ENCODE results near the gene C18orf32.
A peak's percentile ranks its signal among the peaks of the same experiment; 100 is the strongest.

C18orf32 gene

GRCh38 chr18:49503931-49504330 is 16.9 kb upstream of the C18orf32 start:
- Histone ChIP-seq H3K27ac (no peak overlapping the region), H3K9ac (no peak overlapping the region), H3K4me3 (no peak overlapping the region), H3K27me3 (no peaks in the 10 kb centered on the region), H3K36me3 (no peaks in the 10 kb centered on the region), H3K4me1 (no peaks in the 10 kb centered on the region), H3K4me2 (no peak overlapping the region), H4K20me1 (no peaks in the 10 kb centered on the region), H3K9me3 (no peaks in the 10 kb centered on the region)
- TF ChIP-seq Cebpa-rat (IDR thresholded peaks at IDR 0.05), result no peak

DNA sequence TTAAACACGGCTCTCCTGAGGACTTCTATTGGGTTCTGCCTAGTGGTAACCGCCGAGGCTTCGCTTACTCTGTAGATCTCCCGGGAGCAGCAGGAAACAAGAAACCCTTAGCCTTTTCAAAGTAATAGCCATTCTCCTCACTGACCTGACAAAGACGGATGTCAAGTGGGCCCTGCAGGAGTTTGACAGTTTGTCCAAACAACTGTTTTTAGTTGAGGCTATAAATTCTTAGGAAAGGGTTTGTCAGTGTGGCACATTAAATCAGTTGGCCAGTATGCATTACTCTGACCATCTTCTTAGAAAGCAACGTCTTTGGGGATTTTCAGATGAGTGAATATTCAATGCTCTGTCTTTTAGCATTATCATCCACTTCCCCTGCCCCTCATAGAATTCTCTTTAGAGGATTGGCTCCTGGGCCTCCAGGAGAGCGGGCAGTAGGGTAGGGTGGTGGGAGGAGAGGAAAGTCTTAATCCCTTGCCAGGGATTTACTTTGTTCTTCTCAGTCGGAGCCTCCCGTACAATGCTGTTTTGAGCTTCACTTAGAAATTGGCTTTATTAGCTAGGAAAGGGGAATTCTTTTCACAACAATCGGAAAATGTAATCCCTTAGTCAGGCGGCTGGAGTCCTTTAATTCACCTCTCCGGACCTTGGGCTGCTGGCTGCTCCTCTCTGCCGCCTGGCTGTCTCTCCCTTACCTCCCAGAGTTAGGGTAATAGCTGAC is 13.3 kb upstream of the C18orf32 start:
- H3K27me3 ChIP-seq, result no peaks in the 10 kb centered on the region
- no peaks in the 10 kb centered on the region for H4K20me1 ChIP-seq
- no peaks in the 10 kb centered on the region for H3K4me1 ChIP-seq
- no peak overlapping the region for H3K9ac ChIP-seq
- TF ChIP-seq Cebpa-rat (IDR thresholded peaks at IDR 0.05), result no peak
- H3K27ac ChIP-seq, result no peak overlapping the region
- H3K4me3 ChIP-seq, result no peak overlapping the region
- no peaks in the 10 kb centered on the region for H3K9me3 ChIP-seq
- no peak overlapping the region for H3K4me2 ChIP-seq
- H3K36me3 ChIP-seq, result no peaks in the 10 kb centered on the region

DNA sequence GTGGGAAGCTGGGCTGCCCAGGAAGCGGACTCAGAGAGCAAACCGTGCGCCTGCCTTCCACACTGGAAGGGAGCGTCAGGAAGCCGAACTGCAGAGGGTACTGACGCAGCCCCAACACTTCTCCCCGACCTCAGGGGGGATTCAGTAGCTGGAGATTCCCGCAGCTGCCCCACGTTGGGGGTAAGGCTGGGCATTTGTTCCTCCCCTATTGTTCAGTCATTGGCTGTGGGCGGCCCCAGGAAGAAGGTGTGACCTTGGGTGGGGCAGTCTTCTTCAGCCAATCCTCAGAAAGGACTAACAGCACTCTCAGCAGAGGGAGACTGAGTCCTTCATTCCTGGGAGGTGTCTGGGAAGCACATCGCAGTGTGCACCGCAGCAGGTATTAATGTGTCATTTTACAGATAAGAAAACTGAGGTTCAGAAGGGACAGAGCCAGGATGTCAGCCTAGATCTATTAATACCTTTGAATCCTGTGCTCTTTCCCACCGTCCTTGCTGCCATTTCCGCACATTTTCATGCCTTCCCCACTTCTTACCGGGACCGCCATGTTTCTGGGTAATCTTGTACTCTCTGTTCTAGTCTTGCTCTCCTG is 12.1 kb upstream of the C18orf32 start:
- Histone ChIP-seq H3K27ac (no peak overlapping the region), H3K36me3 (no peaks in the 10 kb centered on the region), H3K4me2 (no peak overlapping the region)

GRCh38 chr18:49495480-49495879 is 8.4 kb upstream of the C18orf32 start:
- Histone ChIP-seq H4K20me1 (peaks cover 17% of the 10 kb centered on the region), H3K9me3 (no peaks in the 10 kb centered on the region), H3K9ac (no peak overlapping the region), H3K27ac (no peak overlapping the region), H3K4me1 (peaks cover 17% of the 10 kb centered on the region), H3K36me3 (peaks cover 11% of the 10 kb centered on the region), H3K4me3 (no peak overlapping the region), H3K4me2 (no peak overlapping the region), H3K27me3 (no peaks in the 10 kb centered on the region)
- TF ChIP-seq Cebpa-rat (IDR thresholded peaks at IDR 0.05), result no peak

More for the DNA sequence above, 12.1 kb upstream of the C18orf32 start:
- H3K4me3 ChIP-seq, result no peak overlapping the region
- H3K4me1 ChIP-seq, result no peaks in the 10 kb centered on the region
- no peak overlapping the region for H3K9ac ChIP-seq
- H3K9me3 ChIP-seq, result no peaks in the 10 kb centered on the region
- no peaks in the 10 kb centered on the region for H4K20me1 ChIP-seq
- no peaks in the 10 kb centered on the region for H3K27me3 ChIP-seq
- TF ChIP-seq Cebpa-rat (IDR thresholded peaks at IDR 0.05), result no peak

DNA sequence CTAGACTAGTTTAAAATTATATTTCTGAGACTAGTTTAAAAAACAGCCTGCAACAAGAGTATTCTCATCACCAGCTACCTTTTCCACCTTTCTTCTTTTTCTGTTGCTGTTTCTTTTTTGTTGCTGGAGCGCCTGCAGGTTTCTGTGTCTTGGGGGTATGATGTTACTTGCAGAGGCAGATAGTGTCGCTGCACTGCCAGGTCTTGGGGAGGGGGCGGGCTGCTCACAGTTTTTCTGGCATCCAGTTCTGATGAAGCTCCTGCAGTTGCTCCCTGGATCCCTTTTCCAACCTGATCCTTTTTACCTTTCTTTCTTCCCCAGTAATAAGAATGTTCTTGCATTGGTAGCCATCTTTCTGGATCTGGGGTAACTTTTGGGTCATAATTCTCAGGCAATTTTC is 8.0 kb upstream of the C18orf32 start:
- peaks cover 21% of the 10 kb centered on the region for H3K4me1 ChIP-seq
- no peaks in the 10 kb centered on the region for H3K27me3 ChIP-seq
- no peak for TF ChIP-seq Cebpa-rat (IDR thresholded peaks at IDR 0.05)
- H3K36me3 ChIP-seq, result peaks cover 15% of the 10 kb centered on the region
- H3K9me3 ChIP-seq, result no peaks in the 10 kb centered on the region
- H3K9ac ChIP-seq, result no peak overlapping the region
- no peak overlapping the region for H3K4me2 ChIP-seq
- H4K20me1 ChIP-seq, result peaks cover 21% of the 10 kb centered on the region
- H3K4me3 ChIP-seq, result no peak overlapping the region
- no peak overlapping the region for H3K27ac ChIP-seq

GRCh38 chr18:49494660-49495059 is 7.6 kb upstream of the C18orf32 start:
- H3K9me3 ChIP-seq, result no peaks in the 10 kb centered on the region
- no peak overlapping the region for H3K4me3 ChIP-seq
- no peak overlapping the region for H3K4me2 ChIP-seq
- peaks cover 25% of the 10 kb centered on the region for H3K4me1 ChIP-seq
- no peak overlapping the region for H3K27ac ChIP-seq
- TF ChIP-seq Cebpa-rat (IDR thresholded peaks at IDR 0.05), result no peak
- peaks cover 25% of the 10 kb centered on the region for H4K20me1 ChIP-seq
- no peaks in the 10 kb centered on the region for H3K27me3 ChIP-seq
- no peak overlapping the region for H3K9ac ChIP-seq
- H3K36me3 ChIP-seq, result peaks cover 19% of the 10 kb centered on the region

DNA sequence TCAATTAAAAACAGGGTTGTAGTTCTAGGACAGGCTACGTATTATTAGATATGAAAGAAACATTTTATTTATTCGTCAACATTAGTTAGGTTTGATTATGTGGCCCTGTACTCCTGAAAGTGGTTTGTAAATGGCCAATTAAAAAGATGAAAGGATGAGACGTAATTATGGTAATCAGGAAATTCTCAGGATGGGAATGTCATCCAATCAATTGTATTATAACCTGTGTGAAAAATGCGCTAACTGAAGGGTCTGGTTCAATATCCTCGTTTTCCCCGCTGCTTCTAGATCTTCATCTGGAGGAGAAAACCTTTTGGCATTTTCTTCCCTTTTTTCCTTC is 5.6 kb upstream of the C18orf32 start:
- H3K36me3 ChIP-seq, result peaks cover 39% of the 10 kb centered on the region
- H3K27ac ChIP-seq, result peak overlapping the region; percentile 44; the same call in 1 of the 2 replicates
- peaks cover 45% of the 10 kb centered on the region for H4K20me1 ChIP-seq
- no peak for TF ChIP-seq Cebpa-rat (IDR thresholded peaks at IDR 0.05)
- no peak overlapping the region for H3K9ac ChIP-seq
- no peaks in the 10 kb centered on the region for H3K9me3 ChIP-seq
- peaks cover 42% of the 10 kb centered on the region for H3K4me1 ChIP-seq
- H3K4me3 ChIP-seq, result peak overlapping the region; percentile 96; the same call in 1 of the 2 replicates
- no peaks in the 10 kb centered on the region for H3K27me3 ChIP-seq
- H3K4me2 ChIP-seq, result peak overlapping the region; percentile 40

DNA sequence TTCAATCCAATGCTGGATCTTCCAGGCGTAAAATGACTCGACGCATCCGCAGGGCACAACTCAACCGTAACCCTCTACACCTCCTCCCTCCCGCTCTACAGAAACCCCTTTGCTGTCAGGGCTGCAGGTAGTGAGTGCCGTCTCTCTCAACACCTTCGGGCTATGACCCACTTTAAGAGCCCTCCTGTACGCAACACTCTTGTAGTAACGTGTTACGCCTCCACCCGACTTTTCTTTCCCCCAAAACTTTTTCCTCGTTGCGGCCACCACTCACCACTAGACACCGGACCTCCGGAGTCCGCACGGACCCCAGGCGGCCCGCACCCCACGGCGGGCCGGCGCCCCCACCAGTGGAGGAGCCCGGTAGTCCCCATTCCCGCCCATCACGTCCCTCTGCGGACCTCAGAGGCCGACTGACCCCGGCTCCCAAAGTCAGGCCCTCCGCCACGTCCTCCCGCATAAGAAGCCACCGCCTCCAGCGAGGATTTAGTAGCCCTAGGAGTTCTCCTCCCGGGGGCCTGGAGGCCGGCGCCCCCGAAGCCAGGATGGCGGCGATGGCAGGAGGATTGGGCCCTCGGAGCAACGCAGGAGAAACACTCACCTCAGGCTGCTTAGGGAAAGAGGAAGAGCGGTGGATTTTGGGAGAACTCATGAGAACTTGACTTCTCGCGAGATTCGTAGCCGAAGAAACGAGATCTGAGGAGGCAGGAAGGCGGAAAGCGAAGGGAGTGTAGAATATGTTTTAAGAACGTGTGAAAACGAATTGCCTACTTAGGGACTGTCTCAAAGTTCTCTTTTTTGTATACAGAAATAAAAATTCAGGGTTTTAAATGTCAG is 5.0 kb upstream of the C18orf32 start, which contains the start of gene RPL17:
Gene RPL17, minus strand, starts transcription at position 609 of the 837 bp plus-strand sequence.
- Histone ChIP-seq H3K9me3 (no peaks in the 10 kb centered on the region), H3K4me2 (peak within 1 kb of the TSS; percentile 91), H3K9ac (peak within 1 kb of the TSS; percentile 100), H3K4me3 (peak within 1 kb of the TSS; percentile 96), H3K27ac (peak within 1 kb of the TSS; percentile 99), H3K4me1 (peaks cover 48% of the 10 kb centered on the region), H4K20me1 (peaks cover 49% of the 10 kb centered on the region), H3K36me3 (peaks cover 42% of the 10 kb centered on the region), H3K27me3 (no peaks in the 10 kb centered on the region)
- no peak for TF ChIP-seq Cebpa-rat (IDR thresholded peaks at IDR 0.05)

DNA sequence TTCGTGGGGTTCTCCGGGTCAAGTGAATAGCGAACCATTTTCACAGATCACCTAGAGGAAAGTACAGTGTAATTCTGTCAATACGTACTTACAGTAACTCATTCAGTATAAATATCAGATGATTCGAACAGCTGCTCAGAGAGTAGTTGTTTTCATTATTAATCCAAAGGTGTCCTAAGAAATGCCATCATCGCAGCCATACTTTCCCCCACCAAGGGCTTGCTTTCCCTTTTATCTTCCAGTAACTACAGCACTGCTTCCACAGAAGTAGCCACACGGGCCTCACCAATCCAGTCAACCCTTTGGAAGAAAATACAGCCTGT is 4.5 kb upstream of the C18orf32 start:
- Histone ChIP-seq H3K27ac (peak overlapping the region; percentile 99), H4K20me1 (peaks cover 49% of the 10 kb centered on the region), H3K4me2 (peak overlapping the region; percentile 91), H3K9me3 (no peaks in the 10 kb centered on the region), H3K27me3 (no peaks in the 10 kb centered on the region), H3K4me3 (peak overlapping the region; percentile 96), H3K4me1 (peaks cover 48% of the 10 kb centered on the region), H3K36me3 (peaks cover 42% of the 10 kb centered on the region), H3K9ac (peak overlapping the region; percentile 100)
- TF ChIP-seq Cebpa-rat (IDR thresholded peaks at IDR 0.05), result no peak
